Left lobe of liver (tissue), 2 donors: ENCODE results near the gene CCDC172. TPM values are rescaled to one million over a fixed set of nuclear protein-coding genes. Genes with fewer than 3 reads are reported as not detected.

Experiments
- ATAC-seq: fragments of 200-7000 bp; cut with Tn5 transposase; one replicate; pipeline ENCODE4 v1.9.1; 2020; ENCODE audit warnings: mild to moderate bottlenecking, moderate library complexity
- DNase-seq: peaks from one replicate; pipeline ENCODE4 v3.0.0-alpha.2; 2020; ENCODE audit warnings: low spot score
- total RNA-seq: library from RNA; stranded (reverse); gene quantifications from one replicate; pipeline ENCODE4 v1.2.1, GENCODE V29; 2021
- donor health status: DM: no; HTN: no; CAD: no; lungs with moderate emphysema.
- donor health status: DM: no; HTN: yes; CAD: no.

CCDC172 gene, protein sequence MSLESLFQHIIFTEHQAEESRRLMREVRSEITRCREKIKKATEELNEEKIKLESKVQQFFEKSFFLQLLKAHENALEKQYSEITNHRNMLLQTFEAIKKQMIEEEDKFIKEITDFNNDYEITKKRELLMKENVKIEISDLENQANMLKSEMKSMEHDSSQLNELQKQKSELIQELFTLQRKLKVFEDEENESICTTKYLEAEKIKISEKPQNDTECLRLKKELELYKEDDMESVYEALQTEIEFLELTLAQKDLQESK
- total RNA-seq, result not detected

DNA sequence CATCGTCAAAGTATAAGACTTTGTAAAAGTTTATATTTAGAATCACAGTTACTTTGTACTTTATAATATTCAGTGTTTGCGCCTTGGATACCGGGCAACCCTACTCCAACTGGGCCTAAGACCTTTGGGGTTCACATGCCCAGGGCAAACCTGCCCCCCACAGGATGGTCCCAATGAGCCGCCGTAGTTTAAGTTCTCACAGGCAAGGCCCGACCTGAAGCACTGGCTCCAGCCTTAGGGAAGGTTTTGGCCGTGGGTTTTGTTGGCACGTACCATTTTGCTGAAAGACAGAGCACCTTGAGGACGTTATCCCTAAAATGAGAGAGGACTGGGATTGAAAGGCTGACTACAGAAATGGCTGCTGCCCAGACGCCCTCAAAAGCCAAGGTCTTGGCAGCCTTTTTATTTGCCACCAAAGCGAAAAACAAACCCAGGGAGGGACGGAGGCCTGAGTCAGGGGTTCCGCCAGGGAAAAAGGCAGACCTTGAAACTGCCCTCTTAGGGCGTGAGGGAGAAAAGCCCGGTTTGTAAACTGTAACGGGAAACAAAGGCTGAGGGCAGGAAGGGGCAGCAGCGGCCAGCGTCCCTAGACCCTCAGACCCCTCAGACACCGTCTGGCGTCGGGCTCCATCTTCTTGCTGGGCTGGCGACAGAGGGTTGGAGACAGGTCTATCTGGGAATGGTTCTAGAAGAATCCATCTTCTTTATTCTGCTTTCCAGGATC lies at the start of gene CCDC172:
TSS of gene CCDC172 (plus strand) at position 222 of the 724 bp plus-strand sequence. CDS start 564 bp downstream, outside the sequence.
- DNase-seq, result no peak
- no peak for ATAC-seq

DNA sequence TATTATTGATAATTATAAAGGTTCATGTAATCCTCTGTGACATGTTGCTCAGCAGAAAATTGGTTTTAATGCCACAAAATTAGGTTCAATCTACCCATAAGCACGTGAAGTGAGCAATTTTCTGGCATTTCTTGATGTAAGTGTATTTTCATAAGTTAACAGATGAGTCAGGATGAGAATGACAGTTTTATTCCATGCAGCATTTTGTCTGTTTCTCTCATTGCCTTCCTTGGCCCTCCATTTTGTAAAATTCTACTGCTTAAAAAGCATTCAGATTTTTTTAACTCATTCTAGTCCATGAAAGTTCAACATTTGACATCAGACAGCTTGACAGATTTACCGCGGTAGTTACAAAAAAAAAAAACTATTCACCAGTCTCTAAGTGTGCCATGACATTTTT lies 47.3 kb upstream of the CCDC172 start:
- no peak for ATAC-seq
- no peak for DNase-seq

DNA sequence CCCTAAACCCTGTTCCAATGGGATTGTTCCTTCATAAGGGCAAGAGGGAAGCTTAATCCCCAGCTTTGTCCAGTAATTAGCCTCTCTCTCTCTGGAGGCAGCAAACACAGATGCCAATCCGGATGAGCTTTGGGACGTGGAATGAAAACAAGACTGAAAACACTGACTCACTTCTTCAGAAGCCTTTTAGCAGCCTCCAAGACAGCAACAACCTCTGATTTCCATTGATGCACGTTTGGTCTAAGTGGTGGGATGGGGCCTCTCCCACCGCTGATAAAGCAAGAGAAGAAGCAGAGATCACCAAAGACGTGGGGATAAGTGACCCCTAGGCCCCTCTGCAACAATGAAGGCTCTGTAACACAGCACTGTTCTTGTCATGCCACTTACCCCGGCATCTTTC lies 45.4 kb upstream of the CCDC172 start:
- no peak for DNase-seq

DNA sequence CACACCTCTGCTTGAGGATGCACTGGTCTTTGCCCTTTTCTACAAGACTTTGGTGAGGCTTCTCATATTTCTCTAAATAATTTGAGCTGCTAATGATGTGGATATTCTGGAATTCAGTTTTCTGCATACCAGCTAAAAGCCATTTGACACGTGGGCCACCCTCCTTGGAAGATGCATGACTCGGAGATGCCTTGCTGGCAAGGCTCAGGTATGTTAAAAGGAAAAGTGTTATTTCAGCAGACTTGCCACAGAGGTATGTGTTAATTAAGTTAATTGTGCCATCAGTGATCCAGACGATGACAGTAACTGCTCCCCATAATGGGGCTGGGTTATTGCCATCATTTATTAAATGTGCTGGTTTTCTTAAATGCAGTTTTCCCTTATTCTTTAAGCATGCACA lies 42.5 kb upstream of the CCDC172 start:
- no peak for DNase-seq
- ATAC-seq, result no peak

More for the DNA sequence above, 45.4 kb upstream of the CCDC172 start:
- ATAC-seq, result no peak

DNA sequence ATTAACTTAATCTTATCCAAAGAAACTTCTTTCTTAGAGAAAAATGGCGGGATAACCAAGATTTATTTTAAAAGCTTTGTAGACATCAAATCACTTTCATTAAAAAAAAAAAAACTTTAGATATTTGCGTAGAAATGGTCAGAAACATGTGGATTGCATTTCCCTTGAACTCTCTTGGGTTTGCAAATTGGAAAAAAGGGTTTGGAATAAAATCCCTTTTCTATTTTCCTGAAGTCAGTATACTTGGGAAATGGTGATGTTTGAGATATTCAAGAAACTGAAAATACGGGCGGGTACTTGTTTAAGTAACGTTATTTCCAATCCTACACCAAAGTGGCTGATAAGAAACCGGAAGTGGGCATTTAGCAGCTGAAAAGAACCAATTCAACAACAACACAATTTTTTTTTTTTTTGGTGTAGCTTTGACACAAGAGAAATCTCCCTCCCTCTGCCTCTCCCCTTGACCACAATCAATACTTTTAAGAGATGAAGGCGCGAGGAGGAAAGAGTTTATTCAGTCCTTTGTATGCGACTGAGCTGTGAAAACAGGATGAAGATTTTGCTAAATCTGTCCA lies 37.5 kb upstream of the CCDC172 start:
- no peak for ATAC-seq
- no peak for DNase-seq

DNA sequence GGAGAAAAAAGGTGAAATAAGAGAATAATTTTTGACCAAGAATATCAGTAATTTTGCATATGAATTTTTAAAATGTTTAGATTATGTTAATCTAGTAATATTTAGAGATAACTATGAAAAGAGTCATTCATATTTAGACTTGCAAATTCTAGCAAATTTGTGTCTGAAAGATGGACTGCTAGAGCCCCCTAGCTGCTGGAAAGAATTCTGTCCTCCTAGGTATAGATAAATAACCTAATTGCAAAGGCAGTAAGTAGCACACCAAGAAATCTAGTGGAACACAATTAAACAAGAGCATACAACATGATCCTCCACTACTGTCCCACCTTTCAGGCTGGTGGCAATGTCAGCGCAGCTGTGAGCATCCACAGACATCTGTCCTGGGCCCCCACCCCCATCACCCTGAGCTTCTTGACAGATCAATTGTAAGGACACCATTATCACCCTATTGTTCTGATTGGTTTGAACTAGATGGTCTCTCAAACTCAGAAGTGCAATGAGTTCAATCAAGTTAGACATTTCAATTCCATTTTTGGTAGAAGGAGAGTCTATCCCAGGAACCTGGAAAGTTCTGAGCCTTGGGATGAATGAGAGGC lies 36.2 kb upstream of the CCDC172 start:
- ATAC-seq (peak; percentile 85), DNase-seq (peak; percentile 52)

DNA sequence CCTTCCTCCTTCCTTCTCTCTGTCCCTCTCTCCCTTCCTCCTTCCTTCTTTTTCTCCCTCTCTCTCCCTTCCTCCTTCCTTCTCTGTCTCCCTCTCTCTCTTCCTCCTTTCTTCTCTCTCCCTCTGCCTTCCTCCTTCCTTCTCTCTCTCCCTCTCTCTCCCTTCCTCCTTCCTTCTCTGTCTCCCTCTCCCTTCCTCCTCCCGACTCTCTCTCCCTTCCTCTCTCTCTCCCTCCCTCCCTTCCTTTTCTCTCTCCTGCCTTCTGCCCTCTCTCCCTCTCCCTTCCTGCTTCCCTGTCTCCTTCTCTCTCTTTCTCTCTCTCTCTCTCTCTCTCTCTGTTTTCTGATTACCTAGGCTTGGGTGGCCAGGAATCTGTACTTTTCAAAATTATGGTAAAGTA lies 34.6 kb upstream of the CCDC172 start:
- ATAC-seq (no peak), DNase-seq (no peak)

DNA sequence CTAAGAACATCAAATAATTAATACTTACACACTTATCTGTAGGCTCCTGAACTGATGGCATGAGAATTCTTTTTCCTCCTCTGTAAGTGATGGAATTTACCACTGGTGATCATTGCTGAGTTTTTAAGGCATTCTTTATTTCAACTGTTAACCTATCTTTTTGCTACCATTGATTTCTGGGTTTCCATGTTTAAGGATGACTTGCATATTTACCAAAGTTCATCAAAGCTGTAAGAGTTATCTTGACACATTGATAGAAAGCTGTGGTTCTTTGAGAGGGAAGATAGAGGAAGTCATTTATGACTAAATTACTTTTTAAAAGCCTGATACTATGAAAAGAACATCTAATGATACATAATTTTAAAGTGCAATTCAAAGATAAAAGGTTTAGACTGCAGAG lies 31.8 kb upstream of the CCDC172 start:
- no peak for ATAC-seq
- DNase-seq, result no peak

DNA sequence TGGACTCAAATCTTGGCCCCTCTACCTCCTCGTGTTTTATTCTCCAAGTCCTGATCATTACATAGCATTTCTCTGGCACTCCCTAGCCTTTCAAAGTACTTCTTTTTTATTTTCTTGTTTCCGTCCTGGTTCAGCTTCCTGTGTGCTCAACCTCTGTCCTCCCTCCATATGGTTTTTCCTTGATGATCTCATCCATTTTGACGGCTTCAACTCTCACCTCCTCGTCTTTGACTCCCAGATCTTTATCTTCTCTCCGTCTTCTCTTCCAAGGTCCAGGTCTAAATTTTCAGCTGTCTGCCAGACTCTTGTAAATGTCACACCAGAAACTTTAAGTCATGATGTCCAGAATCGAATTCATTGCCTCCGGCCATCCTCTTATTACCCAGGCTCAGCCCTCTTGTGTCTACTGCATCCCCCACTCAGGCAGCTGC lies 27.9 kb upstream of the CCDC172 start:
- ATAC-seq (no peak), DNase-seq (no peak)

DNA sequence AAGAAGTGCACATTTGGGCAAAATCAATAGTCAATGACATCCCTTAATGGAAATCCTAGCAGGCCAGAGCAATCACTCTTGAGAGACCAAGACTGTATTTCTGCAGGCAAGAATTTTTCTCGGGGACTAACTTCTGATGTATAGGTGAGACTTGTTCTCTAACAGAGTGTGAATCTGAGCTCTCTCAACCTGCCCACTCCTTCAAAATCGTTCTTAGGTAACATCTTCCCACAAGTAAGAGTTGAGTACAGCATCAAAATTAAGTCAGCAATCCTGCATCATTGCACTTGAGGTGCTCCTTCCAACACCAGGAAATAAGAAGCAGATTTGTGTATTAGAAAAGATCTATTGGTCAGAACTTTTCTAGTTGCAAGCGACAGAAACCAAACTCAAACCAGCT lies 25.7 kb upstream of the CCDC172 start:
- DNase-seq, result no peak
- no peak for ATAC-seq

DNA sequence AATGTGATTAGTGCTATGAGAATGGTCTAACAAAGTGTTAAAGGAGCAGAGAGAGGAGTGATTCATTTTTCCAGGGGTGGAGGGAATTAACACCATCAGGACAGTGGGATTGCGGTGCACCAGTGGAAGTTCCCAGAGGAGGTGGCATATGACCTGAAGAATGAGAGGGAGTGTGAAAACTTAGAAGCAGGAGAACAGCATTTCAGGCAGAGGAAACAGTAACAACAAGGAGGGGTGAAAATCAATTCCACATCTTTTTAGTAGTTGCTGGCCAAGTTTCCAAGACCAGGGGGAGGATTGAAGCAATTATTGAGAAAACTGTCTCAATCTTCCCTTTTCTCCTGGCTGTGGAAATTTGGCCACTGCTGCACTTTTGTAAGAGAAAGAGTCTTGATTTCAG lies 23.7 kb upstream of the CCDC172 start:
- ATAC-seq (no peak), DNase-seq (no peak)

DNA sequence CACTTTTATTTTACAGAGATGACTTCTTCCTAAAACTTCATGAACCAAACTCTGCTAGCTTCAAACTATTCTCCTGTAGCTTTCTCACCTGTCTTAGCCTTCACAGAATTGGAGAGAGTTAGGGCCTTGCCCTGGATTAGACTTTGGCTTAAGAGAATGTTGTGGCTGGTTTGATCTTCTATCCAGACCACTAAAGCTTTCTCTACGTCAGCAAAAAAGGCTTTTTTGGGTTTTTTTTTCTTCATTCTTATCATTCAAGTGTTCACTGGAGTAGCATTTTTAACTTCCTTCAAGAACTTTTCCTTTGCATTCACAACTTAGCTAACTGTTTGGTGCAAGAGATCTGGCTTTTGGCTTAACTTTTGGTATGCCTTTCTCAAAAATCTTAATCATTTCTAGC lies 19.3 kb upstream of the CCDC172 start:
- ATAC-seq, result no peak
- DNase-seq, result no peak

DNA sequence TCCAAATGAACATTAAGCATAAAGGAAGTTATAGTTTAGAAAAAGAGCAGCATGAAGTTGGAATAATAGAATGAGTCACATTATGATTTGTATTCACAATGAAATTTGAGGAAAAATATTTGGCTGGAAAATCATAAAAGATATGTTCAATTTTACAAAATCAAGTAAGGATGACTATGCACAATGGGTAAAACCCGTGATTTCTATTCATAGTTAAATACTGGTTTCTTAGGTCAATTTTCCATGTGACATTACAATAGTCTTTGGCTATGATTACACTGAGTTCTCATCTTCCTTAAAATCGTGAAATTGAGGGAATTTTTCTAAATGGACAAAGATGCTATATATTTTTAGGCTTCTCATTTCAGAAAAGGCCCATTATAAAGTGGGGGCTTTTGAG lies 17.4 kb upstream of the CCDC172 start:
- ATAC-seq, result no peak

DNA sequence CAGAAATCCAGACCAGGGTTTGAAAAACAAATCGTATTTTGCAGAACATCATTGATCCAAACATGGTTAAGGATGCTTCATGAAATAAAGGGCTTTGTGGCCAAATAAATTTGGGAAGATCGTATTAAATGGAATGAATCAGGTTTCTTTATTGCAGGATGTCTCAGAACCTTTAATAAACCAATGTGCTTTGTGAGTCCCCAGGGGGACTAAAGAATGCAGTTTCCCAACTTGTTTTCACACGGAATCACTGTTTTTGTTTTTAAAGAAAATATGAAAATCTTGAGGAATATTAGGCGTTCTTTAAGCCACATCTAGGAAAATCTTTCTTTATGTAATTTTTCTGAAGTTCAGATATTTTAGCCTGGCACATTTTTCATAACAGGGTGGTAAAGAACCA lies 16.8 kb upstream of the CCDC172 start:
- DNase-seq (no peak), ATAC-seq (no peak)

More for the DNA sequence above, 17.4 kb upstream of the CCDC172 start:
- DNase-seq, result no peak

DNA sequence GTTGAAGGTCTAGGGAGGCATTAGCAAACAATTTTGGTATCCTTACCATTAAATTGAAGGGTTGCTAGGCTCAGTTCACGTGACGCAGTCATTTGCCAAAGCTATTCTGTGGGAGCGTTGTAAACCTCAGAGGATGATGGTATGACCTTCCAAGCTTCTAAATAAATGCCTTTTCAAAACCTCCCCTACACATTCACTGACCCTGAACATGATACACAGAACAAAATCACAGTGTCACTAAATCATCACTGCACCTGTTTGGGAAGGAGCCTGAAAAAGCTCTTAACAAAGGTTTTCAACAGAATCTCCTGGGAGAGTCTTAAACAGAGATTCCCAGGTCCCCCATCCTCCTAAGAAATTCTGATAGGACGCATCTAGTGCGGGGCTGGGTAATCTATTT lies 13.2 kb upstream of the CCDC172 start:
- ATAC-seq (no peak), DNase-seq (no peak)

DNA sequence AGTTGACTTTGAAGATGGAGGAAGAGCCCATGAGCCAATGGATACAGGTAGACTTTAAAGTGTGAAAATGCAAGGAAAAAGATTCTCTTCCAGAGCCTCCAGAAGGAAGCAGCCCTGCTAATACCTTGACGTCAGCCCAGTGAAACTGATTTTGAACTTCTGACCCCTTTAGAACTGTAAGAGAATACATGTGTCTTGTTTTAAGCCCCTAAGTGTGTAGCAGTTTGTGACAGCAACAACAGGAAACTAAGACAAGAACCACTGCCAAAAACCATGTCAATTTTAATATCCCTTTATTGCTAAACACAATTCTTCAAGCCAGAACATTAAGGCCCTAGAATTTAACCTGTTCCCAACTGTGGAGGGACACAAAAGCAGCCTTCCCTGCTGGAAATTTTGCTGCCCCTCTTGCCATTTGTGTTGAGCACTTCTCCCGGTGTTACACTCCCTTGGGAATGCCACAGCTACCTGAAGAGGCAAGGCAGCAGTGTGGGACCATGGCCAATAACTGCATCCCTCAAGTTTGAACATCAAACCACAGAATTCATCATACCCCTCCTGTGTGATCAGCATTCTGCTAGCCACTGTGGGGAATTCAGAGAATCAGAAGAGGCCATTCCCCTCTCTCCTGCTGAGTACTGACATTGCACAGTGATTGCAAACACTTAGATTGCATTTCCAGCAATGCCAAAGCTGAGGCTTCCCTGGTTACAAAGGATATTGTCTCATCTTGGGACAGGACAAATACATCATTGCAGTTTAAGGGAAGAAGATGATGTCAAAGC lies 12.3 kb upstream of the CCDC172 start:
- ATAC-seq, result no peak
- no peak for DNase-seq

DNA sequence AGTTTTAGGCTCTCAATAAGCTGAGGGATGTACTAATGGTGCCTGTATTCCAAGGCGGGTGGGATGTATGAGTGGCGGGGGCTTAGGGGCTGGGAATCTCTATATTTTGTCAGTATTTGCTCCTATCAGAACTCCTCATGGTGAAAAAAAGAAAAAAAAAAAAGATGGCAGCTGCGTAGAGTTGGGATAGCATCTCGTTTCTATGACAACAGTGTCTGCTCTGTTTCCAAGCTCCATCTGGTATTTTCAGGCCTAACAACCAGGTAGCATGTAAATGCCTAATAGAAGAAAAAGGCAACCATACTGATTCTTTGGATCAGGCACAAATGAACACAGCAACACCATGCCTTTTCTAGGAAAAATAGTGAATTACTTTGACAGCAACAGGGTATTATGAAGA lies 11.7 kb upstream of the CCDC172 start:
- no peak for DNase-seq

DNA sequence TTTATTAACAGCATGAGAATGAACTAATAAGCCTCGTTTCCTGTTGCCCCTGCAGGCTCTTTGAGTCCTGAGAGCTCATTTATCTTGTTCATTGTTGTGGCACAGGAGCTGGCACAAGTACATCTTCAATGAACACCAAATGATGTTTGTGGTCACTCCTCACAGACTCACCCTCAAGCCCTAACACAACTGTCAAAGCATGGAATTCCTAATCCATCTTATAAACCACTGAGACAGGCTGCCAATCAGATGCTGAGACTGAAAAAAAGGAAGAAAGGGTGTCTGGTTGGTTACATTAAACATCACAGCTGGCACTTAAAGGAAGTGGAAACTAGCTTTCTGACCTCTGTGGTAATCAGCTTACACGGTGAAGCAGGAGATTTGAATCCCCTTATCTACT lies 7.7 kb upstream of the CCDC172 start:
- ATAC-seq (no peak), DNase-seq (no peak)

More for the DNA sequence above, 11.7 kb upstream of the CCDC172 start:
- ATAC-seq, result no peak

DNA sequence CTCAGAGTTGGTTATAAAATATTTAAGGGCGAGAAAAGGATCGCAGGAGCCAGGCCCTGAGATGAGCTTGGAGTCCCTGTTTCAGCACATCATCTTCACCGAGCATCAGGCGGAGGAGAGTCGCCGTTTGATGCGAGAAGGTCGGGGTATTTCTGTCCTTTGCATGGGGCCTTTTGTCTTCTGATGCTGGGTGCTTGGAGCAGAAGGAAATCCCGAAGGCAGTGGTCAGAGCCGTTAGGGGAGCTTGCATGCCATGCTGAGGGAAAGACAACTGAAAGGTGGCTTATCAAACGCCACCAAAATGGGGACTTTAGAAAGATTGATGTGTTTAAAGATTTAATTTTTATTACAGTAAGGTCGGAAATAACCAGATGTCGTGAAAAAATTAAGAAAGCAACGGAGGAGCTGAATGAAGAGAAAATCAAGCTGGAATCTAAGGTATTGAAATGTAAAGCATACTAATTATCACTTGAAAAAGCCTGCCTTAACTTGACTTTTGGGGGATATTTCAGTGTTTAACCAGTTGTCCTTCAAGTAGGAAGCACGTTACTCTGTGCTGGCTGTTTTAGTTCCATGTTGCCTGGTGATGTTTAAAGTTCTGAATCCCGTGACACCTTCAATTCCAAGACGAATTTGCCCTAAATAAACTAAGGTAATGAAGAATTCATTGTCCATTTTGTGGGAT lies 845 bp downstream of the CCDC172 start:
- no peak for DNase-seq
- ATAC-seq, result no peak

DNA sequence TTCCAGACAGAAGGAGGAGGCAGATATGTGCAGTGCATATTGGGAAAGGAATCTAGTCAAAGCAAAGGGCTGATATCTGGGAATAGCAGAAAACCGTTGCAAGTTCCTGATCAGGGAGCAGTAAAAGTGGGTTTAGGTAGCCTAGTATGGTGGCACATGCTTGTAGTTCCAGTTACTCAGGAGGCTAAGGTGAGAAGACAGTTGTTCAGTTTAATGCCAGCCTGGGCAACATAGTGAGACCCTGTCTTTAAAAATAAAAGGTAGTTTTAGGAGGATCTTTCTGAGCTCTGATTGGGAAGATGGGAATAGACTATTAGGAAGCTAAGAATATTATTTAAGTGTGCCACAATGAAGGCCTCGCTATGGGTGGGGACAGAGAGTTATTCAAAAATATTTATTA lies 1.7 kb downstream of the CCDC172 start:
- no peak for ATAC-seq
- no peak for DNase-seq
